Vagina (tissue), 2 donors: ENCODE results near the gene TCN2.
"Not testable (repeated sequence)": the region's sequence is repeated elsewhere in the genome, so short reads cannot be mapped to it uniquely, and the experiment has no call there.

Experiments
- CTCF ChIP-seq, 3 experiments: fragments of 450-650 bp in 2 of 3; fragments of 200-600 bp in 1 of 3; sonication (generic) in 1 of 3; IDR thresholded peaks; one replicate each; pipeline ENCODE4 v1.5.1; 2017 to 2019; ENCODE audit warnings: antibody characterized with exemption in 3 of 3, mild to moderate bottlenecking in 2 of 3, moderate library complexity in 2 of 3
- POLR2A ChIP-seq, 2 donors: fragments of 450-650 bp; IDR thresholded peaks; one replicate each; pipeline ENCODE4 v1.6.1; 2017; ENCODE audit warnings: antibody characterized with exemption in 2 of 2, mild to moderate bottlenecking in 2 of 2, moderate library complexity in 2 of 2
- POLR2AphosphoS5 ChIP-seq, 2 donors: sonication (generic); formaldehyde crosslinking; IDR thresholded peaks; one replicate each; pipeline ENCODE4 v1.9.0; 2017; ENCODE audit warnings: antibody characterized with exemption in 2 of 2, mild to moderate bottlenecking in 2 of 2, low read depth in 1 of 2; ENCODE audit not compliant: insufficient read depth in 1 of 2

DNA sequence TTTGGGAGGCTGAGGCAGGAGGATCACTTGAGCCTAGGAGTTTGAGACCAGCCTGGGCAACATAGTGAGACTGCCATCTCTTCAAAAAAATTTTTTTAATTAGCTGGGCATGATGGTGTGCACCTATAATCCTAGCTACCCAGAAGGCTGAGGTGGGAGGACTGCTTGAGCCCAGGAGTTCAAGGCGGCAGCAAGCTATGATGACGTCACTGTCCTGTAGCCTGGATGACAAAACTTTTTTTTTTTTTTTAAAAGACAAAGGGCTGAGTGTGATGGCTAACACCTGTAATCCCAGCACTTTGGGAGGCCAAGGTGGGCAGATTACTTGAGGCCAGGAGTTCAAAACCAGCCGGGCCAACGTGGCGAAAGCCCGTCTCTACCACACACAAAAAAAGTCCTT, 12.9 kb downstream of the TCN2 start:
- TF ChIP-seq CTCF (IDR thresholded peaks at IDR 0.05); POLR2A (IDR thresholded peaks at IDR 0.05); POLR2AphosphoS5 (IDR thresholded peaks at IDR 0.05; ENCODE audit: insufficient read depth in 1 of 2, low read depth in 1 of 2): not testable (repeated sequence)
